NCI-H1694 (cell line): ENCODE results near the gene SDC1.
"Not testable (repeated sequence)": the region's sequence is repeated elsewhere in the genome, so short reads cannot be mapped to it uniquely, and the experiment has no call there.

Experiments used
- DNase-seq: peaks from one replicate; lab custom pipeline; 2025; lab: John Stamatoyannopoulos, UW

The SDC1 gene

GRCh38 chr2:20196657-20197161 lies 28.2 kb downstream of the SDC1 start:
- DNase-seq: no peak

DNA sequence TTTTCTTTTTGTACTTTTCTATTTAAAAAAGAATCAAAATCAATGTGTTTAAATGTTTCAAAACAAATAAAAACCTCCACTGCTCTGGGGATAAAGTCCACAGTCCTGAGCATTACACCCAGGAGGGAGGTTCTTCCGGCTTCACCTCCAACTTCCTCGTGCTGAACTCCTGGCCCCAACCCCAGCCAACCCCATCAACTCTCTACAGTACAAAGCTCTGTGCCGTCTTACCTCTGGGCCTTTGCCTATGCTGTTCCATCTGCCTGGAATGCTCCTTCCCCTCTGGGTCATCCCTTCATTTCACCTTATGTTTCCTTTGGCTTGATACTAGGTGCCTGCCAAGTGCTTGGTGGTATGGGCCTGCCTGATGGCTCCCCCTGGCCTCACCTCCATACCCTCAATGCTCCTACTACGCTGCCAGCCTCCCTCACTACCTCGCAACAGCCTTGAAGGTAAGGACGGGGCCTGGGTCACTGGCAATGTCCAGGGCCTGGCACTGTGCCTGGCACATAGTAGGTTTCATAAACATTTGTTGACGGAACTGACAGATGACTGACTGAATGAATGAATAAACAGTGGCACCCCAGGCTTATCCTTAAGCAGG lies 28.8 kb downstream of the SDC1 start:
- no peak for DNase-seq

DNA sequence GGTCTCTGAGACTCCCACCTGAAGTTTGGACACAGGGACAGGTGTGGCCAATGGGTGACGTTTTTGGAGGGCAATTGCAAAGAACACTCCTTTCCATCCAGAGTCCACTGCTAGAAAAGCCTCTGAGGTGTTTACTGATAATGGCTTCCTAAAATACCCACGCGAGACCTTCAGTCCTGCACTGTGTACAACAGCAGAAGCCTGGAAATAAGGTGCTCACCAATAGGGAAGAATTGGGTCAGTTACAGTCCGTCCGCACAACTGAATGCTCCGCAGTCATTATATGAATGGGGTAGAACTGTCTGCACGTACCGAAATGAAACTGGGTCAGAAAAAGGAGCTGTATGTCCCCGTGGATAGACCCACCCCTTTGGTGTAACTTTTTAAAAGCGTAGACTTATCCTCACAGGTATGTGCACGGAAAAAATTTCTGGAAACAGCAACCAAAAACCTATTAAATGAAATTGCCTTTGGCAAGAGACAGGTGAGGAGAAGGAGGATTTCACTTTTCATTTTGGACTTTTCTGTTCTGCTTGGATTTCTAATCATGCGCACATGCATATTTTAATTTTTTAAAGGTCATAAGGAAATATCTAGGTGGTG lies 29.4 kb downstream of the SDC1 start:
- no peak for DNase-seq

GRCh38 chr2:20195016-20195411 lies 29.9 kb downstream of the SDC1 start:
- not testable (repeated sequence) for DNase-seq

- DNase-seq: no peak
Observed at GRCh38 chr2:20194097-20195015, 30.6 kb downstream of the SDC1 start.

DNA sequence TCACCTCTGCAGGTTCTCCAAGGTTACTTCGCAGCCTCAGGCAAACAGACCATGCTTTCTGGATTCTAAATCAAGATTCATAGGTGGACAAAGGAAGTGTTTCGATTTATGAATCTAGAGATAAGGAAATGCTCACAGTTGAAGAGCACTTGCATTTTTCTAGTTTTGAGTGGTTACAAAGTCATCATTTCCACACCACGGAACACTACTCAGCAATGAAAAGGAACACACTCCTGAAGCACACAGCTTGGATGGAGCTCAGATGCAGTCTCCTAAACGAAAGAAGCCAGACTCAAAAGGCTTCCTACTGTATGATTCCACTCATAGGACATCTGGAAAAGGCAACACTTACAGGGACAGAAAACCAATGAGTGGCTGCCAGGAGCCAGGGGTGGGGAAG lies 31.7 kb downstream of the SDC1 start:
- DNase-seq: no peak

DNA sequence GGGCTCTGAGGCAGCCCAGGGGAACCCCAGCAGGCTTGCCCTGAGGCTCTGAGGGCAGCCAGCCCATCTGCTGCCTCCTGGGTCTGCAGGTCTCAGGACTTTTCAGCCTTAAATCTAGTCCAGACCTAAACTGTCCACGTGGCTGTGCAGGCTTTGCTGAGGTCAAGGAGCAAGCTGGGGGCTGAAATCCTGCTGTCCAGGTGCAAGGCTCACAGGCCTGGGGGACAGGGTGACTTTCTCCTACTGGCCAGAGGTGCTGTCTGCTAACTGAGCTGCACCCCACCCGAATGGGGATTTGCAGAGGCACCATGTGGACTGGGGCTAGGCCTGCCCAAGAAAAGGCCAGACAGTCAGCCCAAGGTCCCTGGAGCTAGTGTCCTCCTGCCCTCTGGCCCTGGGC lies 32.1 kb downstream of the SDC1 start:
- no peak for DNase-seq

GRCh38 chr2:20191714-20192569 lies 33.0 kb downstream of the SDC1 start:
- no peak for DNase-seq

GRCh38 chr2:20190876-20191713 lies 33.8 kb downstream of the SDC1 start:
- peak; percentile 23 for DNase-seq

- peak; percentile 58 for DNase-seq
Observed at GRCh38 chr2:20190170-20190569, 34.8 kb downstream of the SDC1 start.

DNA sequence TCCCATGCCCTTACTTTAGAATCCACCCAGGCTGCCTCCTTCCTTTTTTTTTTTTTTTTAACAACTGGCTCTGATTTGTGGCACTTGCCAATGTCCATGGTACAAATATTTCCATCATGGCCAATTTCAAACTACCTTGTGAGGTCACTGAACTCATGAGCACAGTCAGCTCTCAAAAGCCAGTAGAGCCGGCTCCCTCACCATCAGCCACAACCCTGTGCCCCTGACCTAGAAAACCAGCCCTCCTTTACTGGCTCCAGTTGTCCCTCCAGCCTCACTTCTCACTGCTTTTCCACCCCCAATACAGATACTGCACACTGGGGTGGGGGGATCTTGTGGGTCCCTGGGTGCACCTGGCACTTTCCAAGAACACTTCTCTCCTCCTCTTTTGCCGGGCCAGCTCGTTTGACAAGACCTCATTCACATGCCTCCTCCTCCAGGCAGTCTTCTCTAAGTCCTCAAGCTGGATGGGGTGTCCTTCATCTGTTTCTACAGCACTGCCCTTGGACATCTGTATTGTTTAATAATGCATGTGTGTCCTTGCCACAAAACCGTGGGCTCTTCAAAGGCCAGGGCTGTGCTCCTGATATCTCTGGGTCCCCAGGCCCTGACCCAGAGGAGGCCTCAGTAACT lies 35.5 kb downstream of the SDC1 start:
- DNase-seq: no peak

DNA sequence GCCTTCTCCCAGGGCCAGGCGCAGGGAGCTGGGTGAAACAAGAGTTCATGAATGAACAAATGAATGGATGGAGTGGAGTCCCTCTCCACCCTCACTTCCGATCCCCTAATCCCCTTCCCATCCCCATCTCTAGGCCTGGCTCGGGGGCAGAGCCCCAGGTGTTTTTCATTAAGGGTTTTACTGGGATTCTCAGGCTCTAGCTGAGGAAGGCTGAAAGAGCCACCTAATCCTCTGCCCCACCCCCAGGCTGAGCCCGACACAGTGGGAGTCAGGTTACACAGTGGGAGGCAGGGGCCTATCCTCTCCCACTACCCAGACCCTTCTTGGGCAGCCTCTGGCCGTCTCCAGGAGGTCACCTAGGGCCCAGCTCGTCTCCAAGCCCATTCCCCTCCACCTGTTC lies 36.1 kb downstream of the SDC1 start:
- no peak for DNase-seq

DNA sequence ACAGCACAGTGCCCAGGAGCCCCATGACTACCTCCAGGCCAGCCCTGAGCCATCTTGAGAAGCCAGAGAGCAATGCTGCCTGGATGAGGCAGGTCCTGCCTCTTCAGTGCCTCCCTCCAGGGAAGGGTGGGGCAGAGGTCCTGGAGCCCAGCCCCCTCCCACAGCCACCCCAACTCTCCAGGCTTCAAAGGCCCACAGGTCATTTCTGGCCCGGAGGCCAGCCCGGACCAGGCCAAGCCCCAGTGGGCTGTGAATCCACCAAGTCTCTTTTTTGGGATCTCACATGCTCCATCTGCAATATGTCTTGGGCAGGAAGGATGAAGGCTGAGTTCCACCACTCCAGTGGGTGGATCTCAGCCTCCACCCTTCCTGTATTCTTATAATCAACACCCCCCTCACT lies 36.7 kb downstream of the SDC1 start:
- no peak for DNase-seq

DNA sequence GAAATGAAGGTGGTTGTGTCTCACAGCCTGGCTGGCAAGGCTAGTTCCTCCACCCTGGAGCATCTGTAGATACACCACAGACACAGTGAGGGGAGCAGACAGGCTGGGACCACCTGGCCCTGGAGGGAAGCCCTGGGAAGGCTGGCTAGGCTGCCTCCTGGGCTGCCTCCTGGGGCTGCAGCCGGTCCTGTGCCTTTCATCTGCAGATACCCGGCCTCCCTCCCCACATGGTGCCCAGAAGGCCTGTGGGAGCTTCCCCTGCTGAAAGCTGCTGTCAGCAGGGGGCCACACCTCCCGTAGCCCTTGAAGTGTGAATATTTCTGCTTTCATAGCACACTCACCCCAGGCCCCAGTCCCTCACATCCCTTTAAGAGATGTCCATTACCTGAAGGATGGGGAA lies 37.6 kb downstream of the SDC1 start:
- DNase-seq: no peak

DNA sequence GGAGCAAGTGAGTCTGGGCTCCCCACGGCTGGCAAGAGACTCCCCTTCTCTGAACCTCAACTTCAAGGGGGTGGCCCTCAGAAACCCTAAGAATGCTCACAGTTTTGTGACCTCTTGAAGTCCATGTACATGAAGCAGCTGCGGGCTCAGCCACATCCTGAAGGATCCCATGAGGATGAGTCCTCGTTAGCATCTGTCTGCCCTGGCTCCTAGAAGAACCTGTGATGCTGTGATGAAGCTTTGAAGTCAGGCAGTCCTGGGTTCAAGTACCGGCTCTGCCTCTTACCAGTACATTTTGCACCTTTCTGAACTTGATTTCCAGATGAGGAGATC lies 38.1 kb downstream of the SDC1 start:
- DNase-seq: no peak

- DNase-seq: no peak
Observed at GRCh38 chr2:20186078-20186854, 38.7 kb downstream of the SDC1 start.

DNA sequence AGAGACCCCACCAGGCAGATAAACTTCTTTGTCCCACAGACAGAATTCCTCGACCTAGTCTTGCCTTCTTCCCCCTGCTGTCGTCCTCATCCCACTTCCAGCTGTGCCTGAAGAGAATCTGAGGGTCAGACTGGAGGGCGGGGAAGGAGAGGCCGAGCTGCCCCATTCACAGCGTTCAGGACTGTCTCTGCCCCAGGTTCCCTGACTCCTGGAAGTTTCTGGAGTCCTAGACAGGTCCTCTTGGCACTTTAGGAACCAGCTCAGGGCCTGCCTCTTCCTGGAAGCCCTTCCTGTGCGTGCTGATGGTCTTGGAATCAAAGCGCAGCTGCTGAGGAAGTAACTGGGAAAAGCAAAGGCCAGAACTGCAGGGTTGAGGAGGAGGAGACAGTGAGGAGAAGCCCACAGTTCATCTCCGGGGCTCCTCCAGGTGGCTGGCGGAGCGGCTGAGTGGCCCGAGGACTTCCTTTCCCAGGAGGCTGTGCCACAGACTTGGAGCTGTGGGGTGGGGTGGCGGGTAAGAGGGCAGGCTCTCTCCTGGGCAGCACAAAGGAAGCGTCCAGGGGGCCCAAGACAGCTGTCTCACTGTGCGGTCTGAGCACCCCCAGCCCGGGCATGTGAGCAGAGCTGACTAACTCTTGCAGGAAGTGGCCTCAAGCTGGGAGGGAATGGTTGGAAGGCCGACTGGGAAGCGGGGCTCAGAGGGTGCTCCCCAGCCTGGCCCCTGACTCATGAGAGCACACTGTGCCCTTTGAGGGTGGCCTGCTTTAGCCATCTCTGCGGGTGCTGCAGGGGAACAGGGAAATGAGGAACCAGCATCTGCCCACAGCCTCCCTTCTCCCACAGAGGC lies 39.5 kb downstream of the SDC1 start:
- no peak for DNase-seq

- no peak for DNase-seq
Observed at GRCh38 chr2:20184067-20184938, 40.6 kb downstream of the SDC1 start.
